Posterior cingulate gyrus (tissue), 11 donors: ENCODE results near the gene STAG1.
"Not testable (repeated sequence)": the region's sequence is repeated elsewhere in the genome, so short reads cannot be mapped to it uniquely, and the experiment has no call there.

ENCODE experiments used
- DNase-seq, 10 donors: peaks; one replicate each; pipeline versions ENCODE4 v3.0.0 to v3.0.0-alpha.2; 2020 to 2021; ENCODE audit warnings: mixed read lengths in 3 of 10
- intact Hi-C: fragments of 100-400 bp; cut with DNase I; formaldehyde crosslinking; loops from one replicate; pipeline ENCODE4 v1.15.1; 2023

Gene STAG1

GRCh38 chr3:136711277-136711676 is 40.9 kb downstream of the STAG1 start:
- no peak for DNase-seq
- intact Hi-C loops, result no loop called here

- DNase-seq, intact Hi-C loops: not testable (repeated sequence)
Observed at GRCh38 chr3:136709775-136710174, 42.4 kb downstream of the STAG1 start.

GRCh38 chr3:136708333-136708985 is 43.7 kb downstream of the STAG1 start:
- intact Hi-C loops, result no loop called here
- DNase-seq, result no peak

- DNase-seq, result peak in 1 of 10 donors; percentile 2
- intact Hi-C loops, result no loop called here
Observed at GRCh38 chr3:136703429-136703828, 48.7 kb downstream of the STAG1 start.

GRCh38 chr3:136699271-136699828 is 52.8 kb downstream of the STAG1 start:
- no peak for DNase-seq
- intact Hi-C loops, result no loop called here

GRCh38 chr3:136698361-136698760 is 53.8 kb downstream of the STAG1 start:
- intact Hi-C loops, result no loop called here
- DNase-seq, result no peak

- no peak for DNase-seq
- intact Hi-C loops, result no loop called here
Observed at GRCh38 chr3:136696797-136697196, 55.4 kb downstream of the STAG1 start.

- intact Hi-C loops, result no loop called here
- no peak for DNase-seq
Observed at GRCh38 chr3:136694321-136694720, 57.9 kb downstream of the STAG1 start.

- intact Hi-C loops, result no loop called here
- no peak for DNase-seq
Observed at GRCh38 chr3:136690599-136690998, 61.6 kb downstream of the STAG1 start.

GRCh38 chr3:136685882-136686281 is 66.3 kb downstream of the STAG1 start:
- intact Hi-C loops, result no loop called here
- no peak for DNase-seq

- no peak for DNase-seq
- intact Hi-C loops, result no loop called here
Observed at GRCh38 chr3:136682740-136683312, 69.4 kb downstream of the STAG1 start.

- no peak for DNase-seq
- intact Hi-C loops, result no loop called here
Observed at GRCh38 chr3:136678981-136679380, 73.2 kb downstream of the STAG1 start.

GRCh38 chr3:136676009-136676408 is 76.2 kb downstream of the STAG1 start:
- no peak for DNase-seq
- intact Hi-C loops, result no loop called here

- intact Hi-C loops, result no loop called here
- no peak for DNase-seq
Observed at GRCh38 chr3:136675150-136675858, 76.9 kb downstream of the STAG1 start.

GRCh38 chr3:136672457-136672856 is 79.7 kb downstream of the STAG1 start:
- DNase-seq, result no peak
- intact Hi-C loops, result no loop called here

GRCh38 chr3:136671921-136672320 is 80.3 kb downstream of the STAG1 start:
- intact Hi-C loops, result no loop called here
- DNase-seq, result no peak

GRCh38 chr3:136670166-136670565 is 82.0 kb downstream of the STAG1 start:
- DNase-seq, result no peak
- intact Hi-C loops, result no loop called here

GRCh38 chr3:136667081-136667480 is 85.1 kb downstream of the STAG1 start:
- intact Hi-C loops, result no loop called here

GRCh38 chr3:136666301-136666700 is 85.9 kb downstream of the STAG1 start:
- intact Hi-C loops, DNase-seq: not testable (repeated sequence)

More at GRCh38 chr3:136667081-136667480, 85.1 kb downstream of the STAG1 start:
- DNase-seq, result no peak

GRCh38 chr3:136664771-136665170 is 87.4 kb downstream of the STAG1 start:
- intact Hi-C loops, result no loop called here
- DNase-seq, result no peak

GRCh38 chr3:136661282-136661681 is 90.9 kb downstream of the STAG1 start:
- no peak for DNase-seq
- intact Hi-C loops, result no loop called here
